Inferior parietal cortex (tissue), 1 donor: Measurements from ENCODE around the gene REV1.

ENCODE experiments used
- DNase-seq: peaks from one replicate; pipeline ENCODE4 v3.0.0-alpha.2; 2016; ENCODE audit errors: extremely low spot score

The REV1 gene

GRCh38 chr2:99354070-99354469 lies 135.7 kb downstream of the REV1 start:
- DNase-seq = no peak
